HG03558 (cell line): ENCODE data around the gene BROX.
"Not testable (repeated sequence)": the region's sequence is repeated elsewhere in the genome, so short reads cannot be mapped to it uniquely, and the experiment has no call there.

Experiments used
- ATAC-seq: cut with Tn5 transposase; IDR thresholded peaks from one replicate; pipeline ENCODE4 v1.9.1; 2021; ENCODE audit warnings: moderate number of reproducible peaks; ENCODE audit not compliant: unreplicated experiment; ENCODE audit errors: extremely low read depth

Gene BROX

GRCh38 chr1:222712253-222713090 is at the start of gene BROX, which contains the start of gene AIDA:
Gene BROX, plus strand, starts transcription at chr1:222712564. Its CDS starts 3,136 bp downstream, at chr1:222715700.
Gene AIDA, minus strand, starts transcription at chr1:222712491. Its CDS starts 174 bp downstream, at chr1:222712317.
- peak; percentile 48 for ATAC-seq

- no peak for ATAC-seq
Observed at GRCh38 chr1:222663431-222663934, 48.9 kb upstream of the BROX start.

- ATAC-seq: no peak
Observed at GRCh38 chr1:222665964-222666363, 46.4 kb upstream of the BROX start.

- ATAC-seq: not testable (repeated sequence)
Observed at GRCh38 chr1:222668184-222668583, 44.2 kb upstream of the BROX start.

GRCh38 chr1:222669107-222669506 is 43.3 kb upstream of the BROX start:
- not testable (repeated sequence) for ATAC-seq

GRCh38 chr1:222670110-222670509 is 42.3 kb upstream of the BROX start:
- ATAC-seq: no peak

GRCh38 chr1:222680080-222680479 is 32.3 kb upstream of the BROX start:
- no peak for ATAC-seq

- ATAC-seq: no peak
Observed at GRCh38 chr1:222691016-222691415, 21.3 kb upstream of the BROX start.

GRCh38 chr1:222694927-222695326 is 17.4 kb upstream of the BROX start:
- ATAC-seq: no peak

- no peak for ATAC-seq
Observed at GRCh38 chr1:222696741-222697140, 15.6 kb upstream of the BROX start.

GRCh38 chr1:222697203-222697602 is 15.2 kb upstream of the BROX start:
- ATAC-seq: no peak

GRCh38 chr1:222697826-222698225 is 14.5 kb upstream of the BROX start:
- no peak for ATAC-seq

GRCh38 chr1:222702210-222702609 is 10.2 kb upstream of the BROX start:
- ATAC-seq: no peak

GRCh38 chr1:222704260-222704659 is 8.1 kb upstream of the BROX start:
- ATAC-seq: no peak

GRCh38 chr1:222706815-222707214 is 5.5 kb upstream of the BROX start:
- ATAC-seq: no peak

GRCh38 chr1:222709700-222710153 is 2.6 kb upstream of the BROX start:
- ATAC-seq: no peak

GRCh38 chr1:222711319-222712252 is 778 bp upstream of the BROX start:
- ATAC-seq: peak; percentile 22

- peak; percentile 59 for ATAC-seq
Observed at GRCh38 chr1:222713091-222713961, 962 bp downstream of the BROX start.

GRCh38 chr1:222716393-222716792 is 4.0 kb downstream of the BROX start:
- ATAC-seq: no peak

GRCh38 chr1:222728746-222729145 is 16.4 kb downstream of the BROX start:
- no peak for ATAC-seq
